Ishikawa (cell line): ENCODE measurements around the gene TP53TG5.

Source experiments
- CEBPB ChIP-seq: IDR thresholded peaks from 2 replicates; pipeline ENCODE4 v1.6.1; 2012
- CREB1 ChIP-seq: IDR thresholded peaks from 2 replicates; pipeline ENCODE4 v1.6.1; 2012; ENCODE audit warnings: low read depth
- EP300 ChIP-seq: IDR thresholded peaks from 2 replicates; pipeline ENCODE4 v1.6.1; 2012; ENCODE audit warnings: borderline replicate concordance
- FOXM1 ChIP-seq: IDR thresholded peaks from 2 replicates; pipeline ENCODE4 v1.6.1; 2012; ENCODE audit warnings: low read depth, borderline replicate concordance
- RAD21 ChIP-seq: IDR thresholded peaks from 2 replicates; pipeline ENCODE4 v1.6.1; 2012; ENCODE audit warnings: low read depth
- TCF12 ChIP-seq: IDR thresholded peaks from 2 replicates; pipeline ENCODE4 v1.6.1; 2012; ENCODE audit warnings: low read depth
- TEAD4 ChIP-seq: IDR thresholded peaks from 2 replicates; pipeline ENCODE4 v1.6.1; 2012
- USF1 ChIP-seq: IDR thresholded peaks from 2 replicates; pipeline ENCODE4 v1.6.1; 2012
- ZBTB7A ChIP-seq: IDR thresholded peaks from 2 replicates; pipeline ENCODE4 v1.6.1; 2012; ENCODE audit warnings: low read depth
- TF ChIP-seq, protein P1 (sequence below): IDR thresholded peaks from 2 replicates; pipeline ENCODE4 v1.6.1; 2012; ENCODE audit warnings: low read depth, mild to moderate bottlenecking
- TF ChIP-seq, protein P2 (sequence below): IDR thresholded peaks from 2 replicates; pipeline ENCODE4 v1.6.1; 2012

DNA sequence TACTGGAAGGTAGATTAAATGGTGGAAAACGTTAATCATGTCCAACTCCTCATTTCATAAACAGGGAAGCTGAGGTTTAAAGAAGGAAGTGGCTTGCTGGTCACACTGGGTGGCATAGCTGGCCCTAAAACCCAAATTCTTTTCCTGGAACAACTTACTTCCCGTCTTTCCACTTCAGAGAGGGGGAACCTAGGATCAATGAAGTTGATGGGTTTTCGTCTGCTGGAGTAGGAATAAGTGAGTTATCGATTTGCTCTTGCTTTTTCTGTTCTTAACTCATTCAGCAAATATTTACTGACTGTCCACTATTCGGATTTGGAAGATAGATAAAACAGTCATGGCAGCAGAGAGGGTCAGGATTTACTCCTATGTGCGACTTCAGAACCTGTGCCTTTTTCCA, 16.3 kb downstream of the TP53TG5 start:
- no peak for TF ChIP-seq EP300
- TF ChIP-seq, protein P1, sequence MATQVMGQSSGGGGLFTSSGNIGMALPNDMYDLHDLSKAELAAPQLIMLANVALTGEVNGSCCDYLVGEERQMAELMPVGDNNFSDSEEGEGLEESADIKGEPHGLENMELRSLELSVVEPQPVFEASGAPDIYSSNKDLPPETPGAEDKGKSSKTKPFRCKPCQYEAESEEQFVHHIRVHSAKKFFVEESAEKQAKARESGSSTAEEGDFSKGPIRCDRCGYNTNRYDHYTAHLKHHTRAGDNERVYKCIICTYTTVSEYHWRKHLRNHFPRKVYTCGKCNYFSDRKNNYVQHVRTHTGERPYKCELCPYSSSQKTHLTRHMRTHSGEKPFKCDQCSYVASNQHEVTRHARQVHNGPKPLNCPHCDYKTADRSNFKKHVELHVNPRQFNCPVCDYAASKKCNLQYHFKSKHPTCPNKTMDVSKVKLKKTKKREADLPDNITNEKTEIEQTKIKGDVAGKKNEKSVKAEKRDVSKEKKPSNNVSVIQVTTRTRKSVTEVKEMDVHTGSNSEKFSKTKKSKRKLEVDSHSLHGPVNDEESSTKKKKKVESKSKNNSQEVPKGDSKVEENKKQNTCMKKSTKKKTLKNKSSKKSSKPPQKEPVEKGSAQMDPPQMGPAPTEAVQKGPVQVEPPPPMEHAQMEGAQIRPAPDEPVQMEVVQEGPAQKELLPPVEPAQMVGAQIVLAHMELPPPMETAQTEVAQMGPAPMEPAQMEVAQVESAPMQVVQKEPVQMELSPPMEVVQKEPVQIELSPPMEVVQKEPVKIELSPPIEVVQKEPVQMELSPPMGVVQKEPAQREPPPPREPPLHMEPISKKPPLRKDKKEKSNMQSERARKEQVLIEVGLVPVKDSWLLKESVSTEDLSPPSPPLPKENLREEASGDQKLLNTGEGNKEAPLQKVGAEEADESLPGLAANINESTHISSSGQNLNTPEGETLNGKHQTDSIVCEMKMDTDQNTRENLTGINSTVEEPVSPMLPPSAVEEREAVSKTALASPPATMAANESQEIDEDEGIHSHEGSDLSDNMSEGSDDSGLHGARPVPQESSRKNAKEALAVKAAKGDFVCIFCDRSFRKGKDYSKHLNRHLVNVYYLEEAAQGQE = no peak
- no peak for TF ChIP-seq FOXM1
- no peak for TF ChIP-seq RAD21
- no peak for TF ChIP-seq TCF12
- TF ChIP-seq CEBPB = no peak
- TF ChIP-seq, protein P2, sequence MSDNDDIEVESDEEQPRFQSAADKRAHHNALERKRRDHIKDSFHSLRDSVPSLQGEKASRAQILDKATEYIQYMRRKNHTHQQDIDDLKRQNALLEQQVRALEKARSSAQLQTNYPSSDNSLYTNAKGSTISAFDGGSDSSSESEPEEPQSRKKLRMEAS = no peak
- TF ChIP-seq USF1 = no peak
- no peak for TF ChIP-seq ZBTB7A
- no peak for TF ChIP-seq TEAD4
- no peak for TF ChIP-seq CREB1
